IMR-90 (cell line): ENCODE measurements around the gene RPN1. TPM values are rescaled to one million over a fixed set of nuclear protein-coding genes. Genes with fewer than 3 reads are reported as not detected.

ENCODE experiments used
- ATAC-seq: fragments of 200-7000 bp; cut with Tn5 transposase; 2 replicates; pipeline ENCODE4 v1.9.1; 2020; ENCODE audit warnings: low read depth, mild to moderate bottlenecking, moderate library complexity
- BruUV-seq: library from RNA; stranded (reverse); fragments of 400-500 nt; replicated peaks from 2 replicates; lab custom pipeline; 2021; lab: Mats Ljungman, UMichigan
- CTCF ChIA-PET: fragments of 300-600 bp; formaldehyde crosslinking; extraction: SDS; loops from one replicate; lab custom pipeline; 2021; ENCODE audit warnings: antibody characterized with exemption; lab: Yijun Ruan, JAX
- POLR2A ChIA-PET: fragments of 300-600 bp; sonication (Branson Sonifier 250); formaldehyde crosslinking; loops from one replicate; lab custom pipeline; 2022; ENCODE audit warnings: antibody characterized with exemption; ENCODE audit not compliant: unreplicated experiment; lab: Charles Lee
- DNase-seq: peaks from one replicate; pipeline ENCODE4 v3.0.0; 2013
- H2AFZ ChIP-seq: replicated peaks from 2 replicates; pipeline ENCODE3; 2013; ENCODE audit warnings: low read length, mild to moderate bottlenecking; ENCODE audit not compliant: poor library complexity
- H2AK5ac ChIP-seq: 2 replicates; pipeline ENCODE4 v1.6.1; 2013; ENCODE audit warnings: low read depth, low read length, inconsistent platforms
- H2AK9ac ChIP-seq: replicated peaks from 2 replicates; pipeline ENCODE3; 2013; ENCODE audit warnings: mild to moderate bottlenecking, low read depth, low read length, moderate library complexity; ENCODE audit not compliant: poor library complexity
- H2BK120ac ChIP-seq: 2 replicates; pipeline ENCODE4 v1.6.1; 2013; ENCODE audit warnings: low read depth, low read length, inconsistent platforms
- H2BK15ac ChIP-seq: 3 replicates; pipeline ENCODE4 v1.6.1; 2013; ENCODE audit warnings: low read depth, low read length, inconsistent platforms
- H2BK20ac ChIP-seq: 2 replicates; pipeline ENCODE4 v1.6.1; 2013; ENCODE audit warnings: low read depth, mild to moderate bottlenecking, inconsistent platforms, low read length, moderate library complexity
- H2BK5ac ChIP-seq: 2 replicates; pipeline ENCODE4 v1.6.1; 2013; ENCODE audit warnings: mild to moderate bottlenecking, low read depth, low read length, inconsistent platforms; ENCODE audit not compliant: poor library complexity, severe bottlenecking
- H3K14ac ChIP-seq: replicated peaks from 2 replicates; pipeline ENCODE4 v1.6.1; 2013; ENCODE audit warnings: low read depth, low read length, inconsistent platforms
- H3K18ac ChIP-seq: 2 replicates; pipeline ENCODE4 v1.6.1; 2013; ENCODE audit warnings: low read depth, low read length, control low read depth
- H3K23ac ChIP-seq: 2 replicates; pipeline ENCODE4 v1.6.1; 2013; ENCODE audit warnings: low read depth, low read length, inconsistent platforms
- H3K27ac ChIP-seq: 2 replicates; pipeline ENCODE4 v1.5.1; 2013; ENCODE audit warnings: mild to moderate bottlenecking, control low read depth, low read length; ENCODE audit not compliant: insufficient read depth
- H3K27me3 ChIP-seq: 2 replicates; pipeline ENCODE4 v1.6.1; 2013; ENCODE audit warnings: low read length; ENCODE audit not compliant: control insufficient read depth, insufficient read depth
- H3K36me3 ChIP-seq: 2 replicates; pipeline ENCODE4 v1.6.1; 2013; ENCODE audit warnings: low read length, mixed read lengths; ENCODE audit not compliant: control insufficient read depth, insufficient read depth
- H3K4ac ChIP-seq: 2 replicates; pipeline ENCODE4 v1.6.1; 2013; ENCODE audit warnings: low read depth, low read length, inconsistent platforms
- H3K4me1 ChIP-seq: 2 replicates; pipeline ENCODE4 v1.6.1; 2013; ENCODE audit warnings: low read length, mixed read lengths; ENCODE audit not compliant: control insufficient read depth, insufficient read depth
- H3K4me2 ChIP-seq: 2 replicates; pipeline ENCODE4 v1.6.1; 2013; ENCODE audit warnings: low read depth, mild to moderate bottlenecking, control low read depth, low read length, moderate library complexity
- H3K4me3 ChIP-seq: 2 replicates; pipeline ENCODE4 v1.5.1; 2013; ENCODE audit warnings: low read depth, mild to moderate bottlenecking, control low read depth, low read length, moderate library complexity; ENCODE audit not compliant: insufficient read depth
- H3K56ac ChIP-seq: 2 replicates; pipeline ENCODE4 v1.6.1; 2013; ENCODE audit warnings: low read length, inconsistent platforms; ENCODE audit not compliant: insufficient read depth; ENCODE audit errors: extremely low read depth
- H3K79me1 ChIP-seq, 2 experiments: 2 replicates each; pipeline ENCODE4 v1.6.1; 2013; ENCODE audit warnings: low read length in 2 of 2, inconsistent platforms in 1 of 2, low read depth in 1 of 2
- H3K9ac ChIP-seq: 2 replicates; pipeline ENCODE4 v1.6.1; 2013; ENCODE audit warnings: low read depth, low read length, control low read depth
- H3K9me1 ChIP-seq: 2 replicates; pipeline ENCODE4 v1.6.1; 2013; ENCODE audit warnings: low read length, inconsistent platforms; ENCODE audit not compliant: insufficient read depth
- H3K9me3 ChIP-seq: 2 replicates; pipeline ENCODE4 v1.6.1; 2013; ENCODE audit warnings: low read length; ENCODE audit not compliant: control insufficient read depth, insufficient read depth
- H4K20me1 ChIP-seq: 2 replicates; pipeline ENCODE4 v1.6.1; 2013; ENCODE audit warnings: low read length, inconsistent platforms; ENCODE audit not compliant: insufficient read depth
- H4K5ac ChIP-seq: 2 replicates; pipeline ENCODE4 v1.6.1; 2013; ENCODE audit warnings: mild to moderate bottlenecking, low read depth, low read length, control low read depth
- H4K8ac ChIP-seq, 2 experiments: 2 replicates each; pipeline ENCODE4 v1.6.1; 2013; ENCODE audit warnings: low read depth in 2 of 2, low read length in 2 of 2, control low read depth in 1 of 2, inconsistent platforms in 1 of 2
- H4K91ac ChIP-seq: 2 replicates; pipeline ENCODE4 v1.6.1; 2013; ENCODE audit warnings: low read depth, low read length, inconsistent platforms; ENCODE audit not compliant: insufficient read depth
- BHLHE40 ChIP-seq: fragments of 150-350 bp; IDR thresholded peaks from 2 replicates; pipeline ENCODE4 v1.6.1; 2016; ENCODE audit warnings: mild to moderate bottlenecking, low read depth, low read length
- CEBPB ChIP-seq: IDR thresholded peaks from 2 replicates; pipeline ENCODE4 v1.6.1; 2012; ENCODE audit warnings: low read depth, low read length, improper control_type of control experiment
- CHD1 ChIP-seq: IDR thresholded peaks from 2 replicates; pipeline ENCODE4 v1.6.1; 2012; ENCODE audit warnings: low read depth, low read length, improper control_type of control experiment
- ELK1 ChIP-seq: fragments of 150-350 bp; IDR thresholded peaks from 2 replicates; pipeline ENCODE4 v1.6.1; 2016; ENCODE audit warnings: low read depth, mild to moderate bottlenecking, low read length, moderate library complexity, borderline replicate concordance
- FOS ChIP-seq: fragments of 150-350 bp; IDR thresholded peaks from 2 replicates; pipeline ENCODE4 v1.6.1; 2016; ENCODE audit warnings: low read depth, low read length
- MAFK ChIP-seq: IDR thresholded peaks from 2 replicates; pipeline ENCODE4 v1.6.1; 2012; ENCODE audit warnings: low read depth, low read length, improper control_type of control experiment
- MAZ ChIP-seq: IDR thresholded peaks from 2 replicates; pipeline ENCODE4 v1.6.1; 2012; ENCODE audit warnings: low read depth, mild to moderate bottlenecking, low read length, improper control_type of control experiment, moderate library complexity, borderline replicate concordance
- MXI1 ChIP-seq: IDR thresholded peaks from 2 replicates; pipeline ENCODE4 v1.6.1; 2012; ENCODE audit warnings: low read depth, mild to moderate bottlenecking, low read length, moderate library complexity, borderline replicate concordance
- NFE2L2 ChIP-seq: fragments of 150-350 bp; IDR thresholded peaks from 2 replicates; pipeline ENCODE4 v1.6.1; 2016; ENCODE audit warnings: low read depth, mild to moderate bottlenecking, low read length
- POLR2A ChIP-seq: IDR thresholded peaks from 2 replicates; pipeline ENCODE4 v1.6.1; 2012; ENCODE audit warnings: mild to moderate bottlenecking, low read depth, low read length
- RAD21 ChIP-seq: IDR thresholded peaks from 2 replicates; pipeline ENCODE4 v1.6.1; 2012; ENCODE audit warnings: low read length, improper control_type of control experiment
- RCOR1 ChIP-seq: IDR thresholded peaks from 2 replicates; pipeline ENCODE4 v1.6.1; 2012; ENCODE audit warnings: mild to moderate bottlenecking, low read length, improper control_type of control experiment; ENCODE audit not compliant: insufficient replicate concordance
- RFX5 ChIP-seq: IDR thresholded peaks from 2 replicates; pipeline ENCODE4 v1.8.0; 2012; ENCODE audit warnings: low read depth, mild to moderate bottlenecking, low read length, moderate library complexity
- SMC3 ChIP-seq: fragments of 150-350 bp; IDR thresholded peaks from 2 replicates; pipeline ENCODE4 v1.6.1; 2016; ENCODE audit warnings: low read depth, mild to moderate bottlenecking, antibody characterized with exemption, low read length, moderate library complexity
- USF2 ChIP-seq: fragments of 150-350 bp; IDR thresholded peaks from 2 replicates; pipeline ENCODE4 v1.6.1; 2017; ENCODE audit warnings: mild to moderate bottlenecking, antibody characterized with exemption, low read length, low read depth
- WGBS, 2 experiments: methylation state at CpG; one replicate each; pipeline versions ENCODE4 v1.1.5 to v1.1.7; 2013; ENCODE audit warnings: missing lambda C conversion rate in 2 of 2; ENCODE audit not compliant: insufficient read length in 1 of 2; ENCODE audit errors: extremely low coverage in 2 of 2; 5-methylcytosine and 5-hydroxymethylcytosine counted together
- dilution Hi-C: fragments of 300-500 bp; cut with HindIII; formaldehyde crosslinking; loops from one replicate; pipeline ENCODE4 v1.14.3; 2018; ENCODE audit warnings: low sequenced_read_pairs; ENCODE audit not compliant: unreplicated experiment
- in situ Hi-C: fragments of 300-500 bp; cut with MboI; formaldehyde crosslinking; loops from 3 replicates; pipeline ENCODE4 v1.14.3; 2019; ENCODE audit warnings: low sequenced_read_pairs, inconsistent platforms, mixed read lengths
- intact Hi-C: fragments of 100-400 bp; cut with micrococcal nuclease; formaldehyde crosslinking; loops from 2 replicates; pipeline ENCODE4 v1.10.0; 2022
- polyA plus RNA-seq, 3 experiments: library from polyadenylated mRNA; depleted of rRNA; stranded (reverse); fragments of >200 nt; gene quantifications; 2 replicates each; pipeline ENCODE4 v1.2.3, GENCODE V29; 2012; ENCODE audit warnings: low replicate concordance in 1 of 3
- total RNA-seq: library from RNA; depleted of rRNA; stranded (reverse); fragments of >200 nt; gene quantifications from 2 replicates; pipeline ENCODE4 v1.2.3, GENCODE V29; 2012

The RPN1 gene
- total and polyA plus RNA-seq, 2 of the 4 experiments (the other 2 are of a cell fraction) = 252 to 736 TPM

- Histone ChIP-seq H3K27me3 (peaks cover 16% of the 10 kb centered on the region), H3K36me3 (no peaks in the 10 kb centered on the region), H2AK9ac (peak overlapping the region; percentile 17), H2BK120ac (no peak overlapping the region), H3K23ac (no peak overlapping the region), H4K8ac (no peak overlapping the region), H2AK5ac (no peak overlapping the region), H2AFZ (peak overlapping the region; percentile 70), H3K27ac (no peak overlapping the region), H3K4ac (no peak overlapping the region), H3K4me3 (no peak overlapping the region), H3K9me3 (peaks cover 6% of the 10 kb centered on the region), H2BK20ac (no peak overlapping the region), H3K14ac (no peak overlapping the region), H3K18ac (no peak overlapping the region), H3K4me1 (no peaks in the 10 kb centered on the region), H2BK15ac (no peak overlapping the region), H3K4me2 (no peak overlapping the region), H4K5ac (no peak overlapping the region), H3K9me1 (no peaks in the 10 kb centered on the region), H3K79me1 (no peaks in the 10 kb centered on the region), H2BK5ac (no peak overlapping the region), H4K20me1 (no peaks in the 10 kb centered on the region), H3K56ac (no peak overlapping the region), H4K91ac (no peak overlapping the region), H3K9ac (no peak overlapping the region)
- 21% methylated on average over 8 of the region's 13 CpGs; no CpG with 5 or more reads in 1 of the 2 experiments for WGBS, 2 experiments
- no TSS peak for BruUV-seq
- dilution Hi-C loops = no loop called here
- POLR2A ChIA-PET = no interaction called here
- DNase-seq (peak; percentile 56), ATAC-seq (peak; percentile 100)
- CTCF ChIA-PET = interaction anchor here (0.6 to 1.8 kb wide), 8 partner anchors 11 to 414 kb away, joined by 3 to 10 read pairs (median 4); no protein-coding TSS in a partner anchor
- intact Hi-C loops = loop anchor here (1.0 to 10.0 kb wide), 5 partner anchors 82 to 507 kb away; no protein-coding TSS in a partner anchor
- in situ Hi-C loops = no loop called here
- TF ChIP-seq MXI1 = 0 out of 2 replicates have a peak, but pooled peaks have one; percentile 44
- no peak for TF ChIP-seq RFX5
- TF ChIP-seq RAD21 = peak; percentile 89
- TF ChIP-seq BHLHE40 = no peak
- peak; percentile 23; the same call in 1 of the 2 replicates for TF ChIP-seq MAZ
- TF ChIP-seq CEBPB = no peak
- TF ChIP-seq FOS = no peak
- no peak for TF ChIP-seq MAFK
- TF ChIP-seq CHD1 = no peak
- TF ChIP-seq USF2 = peak; percentile 67
- TF ChIP-seq SMC3 = peak; percentile 73
- no peak for TF ChIP-seq ELK1
- TF ChIP-seq NFE2L2 = no peak
- no peak for TF ChIP-seq POLR2A
- TF ChIP-seq RCOR1 = no peak
Measured at GRCh38 chr3:128584412-128585020, 66.1 kb downstream of the RPN1 start.
